ENCODE data around the gene ZNF296. TPM values are rescaled to one million over a fixed set of nuclear protein-coding genes. Genes with fewer than 3 reads are reported as not detected.

Gene ZNF296
- polyA plus RNA-seq, 5 donors = 0.39 to 2.0 (median 0.93) TPM

GRCh38 chr19:45061965-45062364 lies 14.3 kb downstream of the ZNF296 start:
- no peak for DNase-seq

- DNase-seq = peak in 1 of 2 donors; percentile 47
Observed at GRCh38 chr19:45059258-45059965, 16.9 kb downstream of the ZNF296 start.

GRCh38 chr19:45058622-45059159 lies 17.6 kb downstream of the ZNF296 start:
- no peak for DNase-seq

GRCh38 chr19:45057444-45057843 lies 18.8 kb downstream of the ZNF296 start:
- DNase-seq = no peak

GRCh38 chr19:45056831-45057230 lies 19.4 kb downstream of the ZNF296 start:
- no peak for DNase-seq

GRCh38 chr19:45051929-45052579 lies 24.2 kb downstream of the ZNF296 start:
- DNase-seq = no peak

GRCh38 chr19:45050036-45050435 lies 26.2 kb downstream of the ZNF296 start:
- no peak for DNase-seq

- DNase-seq = no peak
Observed at GRCh38 chr19:45049073-45049736, 27.1 kb downstream of the ZNF296 start.

- DNase-seq = no peak
Observed at GRCh38 chr19:45047188-45047797, 29.0 kb downstream of the ZNF296 start.

- no peak for DNase-seq
Observed at GRCh38 chr19:45046355-45046754, 29.9 kb downstream of the ZNF296 start.

GRCh38 chr19:45045671-45046353 lies 30.5 kb downstream of the ZNF296 start:
- no peak for DNase-seq

GRCh38 chr19:45041125-45041524 lies 35.2 kb downstream of the ZNF296 start:
- DNase-seq = no peak

GRCh38 chr19:45040059-45040771 lies 36.1 kb downstream of the ZNF296 start:
- DNase-seq = no peak

- peak; percentile 91 for DNase-seq
Observed at GRCh38 chr19:45038931-45039893, 37.1 kb downstream of the ZNF296 start, which contains the start of gene CLASRP. Gene CLASRP, plus strand, starts transcription at chr19:45039045. Its CDS starts 1,168 bp downstream, at chr19:45040213.

- DNase-seq = no peak
Observed at GRCh38 chr19:45037393-45038169, 38.7 kb downstream of the ZNF296 start.

- no peak for DNase-seq
Observed at GRCh38 chr19:45035755-45036154, 40.5 kb downstream of the ZNF296 start.

GRCh38 chr19:45032421-45032820 lies 43.9 kb downstream of the ZNF296 start:
- DNase-seq = no peak

- no peak for DNase-seq
Observed at GRCh38 chr19:45030825-45031224, 45.5 kb downstream of the ZNF296 start.

- DNase-seq = no peak
Observed at GRCh38 chr19:45027371-45027770, 48.9 kb downstream of the ZNF296 start.

Data from right lung (tissue), 5 donors.